H9 (cell line): Measurements from ENCODE around the gene WEE2. TPM values are rescaled to one million over a fixed set of nuclear protein-coding genes. Genes with fewer than 3 reads are reported as not detected.

Experiments used
- DNase-seq: peaks from one replicate; pipeline ENCODE4 v3.0.0-alpha.2; 2017
- H2AFZ ChIP-seq: one replicate; pipeline ENCODE4 v1.6.1; 2013; ENCODE audit warnings: mild to moderate bottlenecking, low read length, control low read depth, moderate library complexity
- H2AK5ac ChIP-seq: 2 replicates; pipeline ENCODE4 v1.6.1; 2013; ENCODE audit warnings: low read length, control low read depth, mixed read lengths; ENCODE audit not compliant: insufficient read length
- H2BK120ac ChIP-seq: one replicate; pipeline ENCODE4 v1.6.1; 2013; ENCODE audit warnings: low read depth, mild to moderate bottlenecking, low read length, control low read depth, inconsistent platforms; ENCODE audit not compliant: poor library complexity, severe bottlenecking
- H2BK12ac ChIP-seq: 2 replicates; pipeline ENCODE4 v1.6.1; 2013; ENCODE audit warnings: low read length, control low read depth, mixed read lengths, low read depth; ENCODE audit not compliant: insufficient read length
- H2BK15ac ChIP-seq: 2 replicates; pipeline ENCODE4 v1.6.1; 2013; ENCODE audit warnings: low read depth, low read length, control low read depth
- H2BK20ac ChIP-seq: one replicate; pipeline ENCODE4 v1.6.1; 2013; ENCODE audit warnings: low read depth, mild to moderate bottlenecking, low read length, control low read depth, inconsistent platforms; ENCODE audit not compliant: poor library complexity, severe bottlenecking
- H2BK5ac ChIP-seq: 2 replicates; pipeline ENCODE4 v1.6.1; 2013; ENCODE audit warnings: low read length, control low read depth, mixed read lengths; ENCODE audit not compliant: insufficient read length
- H3K14ac ChIP-seq: 2 replicates; pipeline ENCODE4 v1.6.1; 2013; ENCODE audit warnings: low read length, control low read depth; ENCODE audit not compliant: insufficient read depth
- H3K18ac ChIP-seq: 2 replicates; pipeline ENCODE4 v1.6.1; 2013; ENCODE audit warnings: low read depth, mild to moderate bottlenecking, mixed read lengths, low read length, control low read depth; ENCODE audit not compliant: insufficient read length
- H3K23ac ChIP-seq: 2 replicates; pipeline ENCODE4 v1.6.1; 2013; ENCODE audit warnings: low read length, control low read depth, mixed read lengths, low read depth; ENCODE audit not compliant: insufficient read length
- H3K23me2 ChIP-seq: 2 replicates; pipeline ENCODE4 v1.6.1; 2013; ENCODE audit warnings: low read depth, mild to moderate bottlenecking, mixed read lengths, low read length, control low read depth; ENCODE audit not compliant: insufficient read length, poor library complexity, severe bottlenecking
- H3K27ac ChIP-seq: 2 replicates; pipeline ENCODE4 v1.5.1; 2013; ENCODE audit warnings: low read length, control low read depth, mixed read lengths, low read depth; ENCODE audit not compliant: insufficient read length
- H3K27me3 ChIP-seq: 2 replicates; pipeline ENCODE4 v1.6.1; 2013; ENCODE audit warnings: low read length, control low read depth, inconsistent platforms; ENCODE audit not compliant: insufficient read depth
- H3K4ac ChIP-seq: 2 replicates; pipeline ENCODE4 v1.6.1; 2013; ENCODE audit warnings: low read depth, mild to moderate bottlenecking, control low read depth, inconsistent platforms, low read length, moderate library complexity
- H3K4me1 ChIP-seq: 2 replicates; pipeline ENCODE4 v1.6.1; 2013; ENCODE audit warnings: low read length, control low read depth, inconsistent platforms; ENCODE audit not compliant: insufficient read depth
- H3K4me2 ChIP-seq: 2 replicates; pipeline ENCODE4 v1.6.1; 2013; ENCODE audit warnings: low read length, control low read depth, mixed read lengths; ENCODE audit not compliant: insufficient read length, insufficient read depth
- H3K56ac ChIP-seq: 2 replicates; pipeline ENCODE4 v1.6.1; 2013; ENCODE audit warnings: low read depth, mild to moderate bottlenecking, mixed read lengths, low read length, control low read depth; ENCODE audit not compliant: insufficient read length
- H3K79me1 ChIP-seq: 2 replicates; pipeline ENCODE4 v1.6.1; 2013; ENCODE audit warnings: low read depth, mild to moderate bottlenecking, moderate library complexity, low read length, control low read depth, inconsistent platforms; ENCODE audit not compliant: insufficient read depth, poor library complexity, severe bottlenecking
- H3K79me2 ChIP-seq: 2 replicates; pipeline ENCODE4 v1.6.1; 2013; ENCODE audit warnings: low read length, control low read depth, inconsistent platforms; ENCODE audit not compliant: insufficient read depth
- H3K9ac ChIP-seq: 2 replicates; pipeline ENCODE4 v1.6.1; 2013; ENCODE audit warnings: low read length, control low read depth, mixed read lengths; ENCODE audit not compliant: insufficient read length; ENCODE audit errors: extremely low read depth
- H3K9me3 ChIP-seq: one replicate; pipeline ENCODE4 v1.6.1; 2013; ENCODE audit warnings: low read depth, low read length, inconsistent platforms; ENCODE audit not compliant: control insufficient read depth
- H3T11ph ChIP-seq: one replicate; pipeline ENCODE4 v1.6.1; 2013; ENCODE audit warnings: mild to moderate bottlenecking, low read length, control low read depth, inconsistent platforms
- H4K20me1 ChIP-seq: one replicate; pipeline ENCODE4 v1.6.1; 2013; ENCODE audit not compliant: control insufficient read depth, insufficient read length, insufficient read depth
- H4K5ac ChIP-seq: 2 replicates; pipeline ENCODE4 v1.6.1; 2013; ENCODE audit warnings: low read depth, mild to moderate bottlenecking, mixed read lengths, low read length, control low read depth; ENCODE audit not compliant: insufficient read length
- H4K8ac ChIP-seq: replicated peaks from 2 replicates; pipeline ENCODE4 v1.6.1; 2013; ENCODE audit warnings: low read length, control low read depth, mixed read lengths, low read depth; ENCODE audit not compliant: insufficient read length
- H4K91ac ChIP-seq: 2 replicates; pipeline ENCODE4 v1.6.1; 2013; ENCODE audit warnings: low read depth, mild to moderate bottlenecking, moderate library complexity, mixed read lengths, low read length, control low read depth; ENCODE audit not compliant: insufficient read length
- H3K27ac Mint-ChIP-seq, 3 experiments: 2 replicates in 2 of 3; 3 replicates in 1 of 3; pipeline ENCODE4 v1.8.0; 2020 to 2021; ENCODE audit warnings: mixed read lengths in 3 of 3, mild to moderate bottlenecking in 1 of 3, moderate library complexity in 1 of 3
- H3K27me3 Mint-ChIP-seq: 2 replicates; pipeline ENCODE4 v1.8.0; 2021; ENCODE audit warnings: low read depth, mild to moderate bottlenecking, moderate library complexity, mixed read lengths
- H3K36me3 Mint-ChIP-seq, 3 experiments: 2 replicates in 2 of 3; 3 replicates in 1 of 3; pipeline ENCODE4 v1.8.0; 2020 to 2021; ENCODE audit warnings: low read depth in 3 of 3, mixed read lengths in 3 of 3; ENCODE audit not compliant: insufficient read depth in 1 of 3
- H3K4me1 Mint-ChIP-seq, 2 experiments: 2 replicates each; pipeline ENCODE4 v1.8.0; 2020; ENCODE audit warnings: mixed read lengths in 2 of 2
- H3K4me3 Mint-ChIP-seq, 2 experiments: 2 replicates in 1 of 2; 3 replicates in 1 of 2; pipeline ENCODE4 v1.8.0; 2020 to 2021; ENCODE audit warnings: mild to moderate bottlenecking in 2 of 2, mixed read lengths in 2 of 2, moderate library complexity in 1 of 2
- H3K9me3 Mint-ChIP-seq, 2 experiments: 2 replicates in 1 of 2; 3 replicates in 1 of 2; pipeline ENCODE4 v1.8.0; 2020; ENCODE audit warnings: mild to moderate bottlenecking in 2 of 2, mixed read lengths in 2 of 2, moderate library complexity in 1 of 2
- CTCF ChIP-seq: fragments of 200-600 bp; sonication (generic); conservative IDR thresholded peaks from 3 replicates; pipeline ENCODE4 v1.8.0; 2021; ENCODE audit warnings: antibody characterized with exemption, mild to moderate bottlenecking
- WGBS: extraction: QIAGEN DNeasy Blood & Tissue Kit; methylation state at CpG from one replicate; pipeline ENCODE4 v1.1.7; 2013; ENCODE audit warnings: missing lambda C conversion rate, low lambda C conversion rate, mixed read lengths; ENCODE audit not compliant: insufficient read length; ENCODE audit errors: extremely low coverage; 5-methylcytosine and 5-hydroxymethylcytosine counted together
- total RNA-seq: library from RNA; stranded (reverse); gene quantifications from 2 replicates; pipeline ENCODE4 v1.2.1, GENCODE V29; 2021

WEE2 gene
- total RNA-seq, 1 experiment from 2014 or later, result not detected

GRCh38 chr7:141691961-141692360 lies 16.2 kb upstream of the WEE2 start:
- H3K27ac Mint-ChIP-seq, result no peak overlapping the region
- H4K5ac ChIP-seq, result no peak overlapping the region
- H3K79me1 ChIP-seq, result peaks cover 3% of the 10 kb centered on the region
- H2AK5ac ChIP-seq, result no peak overlapping the region
- no peaks in the 10 kb centered on the region for H3K27me3 ChIP-seq
- H2BK12ac ChIP-seq, result no peak overlapping the region
- no peak overlapping the region for H2BK15ac ChIP-seq
- H4K8ac ChIP-seq, result no peak overlapping the region
- H3K79me2 ChIP-seq, result peaks cover 2% of the 10 kb centered on the region; the same call in 1 of the 2 replicates
- no peak for TF ChIP-seq CTCF
- H3K4ac ChIP-seq, result no peak overlapping the region
- no peak overlapping the region for H3K9ac ChIP-seq
- no peak overlapping the region for H4K91ac ChIP-seq
- no peaks in the 10 kb centered on the region for H4K20me1 ChIP-seq
- WGBS, result no CpG with 5 or more reads among the region's 4 CpGs
- no peaks in the 10 kb centered on the region for H3K27me3 Mint-ChIP-seq
- 0 out of 7 replicates have a peak, but pooled peaks cover 0 to 3% (median 0%) of the 10 kb centered on the region in 3 experiments for H3K36me3 Mint-ChIP-seq
- H2BK5ac ChIP-seq, result no peak overlapping the region
- H3K9me3 ChIP-seq, result no peaks in the 10 kb centered on the region
- no peak overlapping the region for H3K18ac ChIP-seq
- H2BK20ac ChIP-seq, result no peak overlapping the region
- DNase-seq, result no peak
- H3K14ac ChIP-seq, result no peak overlapping the region
- no peaks in the 10 kb centered on the region for H3K23me2 ChIP-seq
- H3K4me1 ChIP-seq, result peaks cover 6% of the 10 kb centered on the region; the same call in 1 of the 2 replicates
- no peak overlapping the region for H2AFZ ChIP-seq
- H3K23ac ChIP-seq, result no peak overlapping the region
- H3K4me3 Mint-ChIP-seq, result no peak overlapping the region
- H3K9me3 Mint-ChIP-seq, result no peaks in the 10 kb centered on the region
- no peak overlapping the region for H3T11ph ChIP-seq
- no peak overlapping the region for H3K56ac ChIP-seq
- H3K4me2 ChIP-seq, result no peak overlapping the region
- no peak overlapping the region for H2BK120ac ChIP-seq
- no peak overlapping the region for H3K27ac ChIP-seq
- peaks cover 35 to 49% of the 10 kb centered on the region in 2 experiments for H3K4me1 Mint-ChIP-seq
